NCI-H2196 (cell line): ENCODE data around the gene NUDT15.
A peak's percentile ranks its signal among the peaks of the same experiment; 100 is the strongest.
"Not testable (repeated sequence)": the region's sequence is repeated elsewhere in the genome, so short reads cannot be mapped to it uniquely, and the experiment has no call there.

Experiments used
- DNase-seq: peaks from one replicate; lab custom pipeline; 2025; ENCODE audit not compliant: unreplicated experiment; lab: John Stamatoyannopoulos, UW

Gene NUDT15

DNA sequence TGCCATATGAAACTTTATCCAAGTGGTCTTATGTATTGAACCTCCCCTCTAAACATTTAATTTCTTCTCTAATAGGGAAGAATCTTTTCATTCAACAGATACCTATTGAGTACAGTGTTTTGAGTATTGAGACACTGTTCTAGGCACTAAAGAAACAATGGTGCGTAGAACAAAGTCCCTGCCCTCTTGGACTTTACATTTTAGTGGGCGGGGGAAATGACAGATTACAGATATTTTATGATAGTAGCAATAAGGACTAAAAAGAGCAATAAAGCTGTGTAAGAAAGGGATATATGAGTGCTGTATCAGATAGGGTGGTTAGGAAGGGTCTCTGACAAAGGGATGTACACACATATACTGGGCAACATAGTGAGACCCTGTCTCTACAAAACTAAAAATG is 5.4 kb downstream of the NUDT15 start:
- no peak for DNase-seq

DNA sequence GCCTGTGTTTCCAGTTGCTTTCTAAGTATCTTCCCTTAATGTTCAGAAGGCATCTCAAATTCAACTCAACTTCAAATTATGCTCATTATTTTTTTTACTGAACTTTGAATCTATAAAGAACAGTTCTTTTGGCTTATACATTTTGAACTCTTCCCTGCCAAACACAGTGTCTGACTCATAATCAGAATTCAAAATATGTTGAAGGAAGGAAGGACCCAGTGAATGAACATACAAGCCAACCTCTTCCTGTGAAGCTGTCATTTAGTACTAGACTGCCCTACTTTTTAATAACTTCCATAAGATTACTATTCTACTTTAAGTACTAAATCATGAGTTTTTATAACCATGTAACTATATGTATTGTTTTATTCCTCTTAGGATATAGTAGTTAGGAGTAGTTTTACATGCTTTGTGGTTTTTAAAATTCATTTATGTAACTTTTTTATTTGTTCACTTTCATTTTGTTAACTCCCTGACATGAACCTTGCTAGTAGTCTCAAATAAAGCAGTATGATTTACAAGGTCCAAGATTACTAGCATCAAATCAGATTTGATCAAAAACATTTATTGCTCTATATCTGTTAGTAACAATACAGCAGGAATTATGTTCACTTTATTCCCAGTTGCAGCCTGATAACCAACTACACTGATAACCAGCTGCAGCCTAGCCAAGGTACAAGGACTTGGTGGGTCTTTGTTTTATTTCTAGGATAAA is 6.4 kb downstream of the NUDT15 start:
- DNase-seq = no peak

DNA sequence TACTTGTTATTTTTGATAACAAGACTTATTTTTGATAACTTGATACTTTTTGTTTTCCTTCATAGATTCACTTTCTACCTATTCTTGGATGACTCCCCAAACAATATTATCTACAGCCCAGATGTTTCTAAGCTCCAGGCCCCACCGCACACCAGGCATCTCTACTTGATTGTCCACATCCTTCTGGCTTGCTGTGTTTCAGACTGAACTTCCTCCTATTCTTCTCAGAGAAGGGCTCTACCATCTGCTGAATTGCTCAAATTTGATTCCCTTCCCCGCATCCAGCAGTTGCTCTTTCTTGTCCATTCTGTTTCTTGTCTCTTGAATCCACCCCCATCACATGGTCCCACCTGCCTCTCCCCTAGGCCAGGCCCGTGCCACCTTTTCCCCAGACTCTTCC is 13.0 kb downstream of the NUDT15 start:
- DNase-seq = no peak

DNA sequence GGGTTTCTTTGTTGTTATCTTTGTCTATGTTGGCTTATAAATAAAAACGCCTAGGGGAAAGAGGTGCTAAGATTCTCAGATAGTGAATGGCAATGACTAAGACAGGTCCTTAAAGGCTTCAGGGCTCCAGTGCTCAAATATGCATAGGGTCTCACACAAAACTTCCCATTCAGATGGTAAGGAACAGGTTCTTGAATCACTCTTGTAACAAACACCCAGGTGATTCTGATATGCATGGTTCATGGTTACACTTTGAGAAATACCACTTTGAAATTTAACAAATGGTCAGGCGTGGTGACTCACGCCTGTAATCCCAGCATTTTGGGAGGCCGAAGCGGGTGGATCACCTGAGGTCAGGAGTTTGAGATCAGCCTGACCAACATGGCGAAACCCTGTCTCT is 17.1 kb downstream of the NUDT15 start:
- no peak for DNase-seq

DNA sequence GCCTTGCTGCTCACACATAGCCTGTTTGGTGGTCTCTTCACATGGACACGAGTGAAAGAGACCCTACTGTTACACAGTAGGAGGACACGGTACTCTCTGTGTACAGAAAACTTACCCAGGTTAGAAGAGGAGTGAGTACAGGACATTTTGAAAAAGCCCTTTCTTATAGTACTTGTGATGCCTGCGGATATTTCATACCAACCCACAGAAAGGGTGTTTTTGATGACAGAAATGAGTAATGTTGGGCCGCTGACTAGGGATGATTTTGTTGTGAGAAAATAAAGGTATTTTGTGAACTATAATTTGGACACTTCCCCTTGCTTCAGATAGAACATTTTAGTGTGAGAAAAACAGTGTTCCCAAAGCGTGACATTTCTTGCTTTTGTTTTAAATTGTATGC is 18.2 kb downstream of the NUDT15 start:
- no peak for DNase-seq

DNA sequence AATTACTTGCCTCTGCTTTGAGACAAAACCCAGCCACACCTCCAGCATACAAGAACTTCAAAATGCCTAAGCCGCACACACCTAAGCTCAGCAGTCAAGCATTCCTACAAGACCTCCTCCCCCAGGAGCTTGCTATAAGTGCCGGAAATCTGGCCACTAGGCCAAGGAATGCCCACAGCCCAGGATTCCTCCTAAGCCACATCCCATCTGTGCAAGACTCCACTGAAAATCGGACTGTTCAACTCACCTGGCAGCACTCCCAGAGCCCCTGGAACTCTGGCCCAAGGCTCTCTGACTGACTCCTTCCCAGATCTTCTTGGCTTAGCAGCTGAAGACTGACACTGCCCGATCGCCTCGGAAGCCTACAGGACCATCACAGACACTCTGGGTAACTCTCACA is 21.0 kb downstream of the NUDT15 start:
- not testable (repeated sequence) for DNase-seq

DNA sequence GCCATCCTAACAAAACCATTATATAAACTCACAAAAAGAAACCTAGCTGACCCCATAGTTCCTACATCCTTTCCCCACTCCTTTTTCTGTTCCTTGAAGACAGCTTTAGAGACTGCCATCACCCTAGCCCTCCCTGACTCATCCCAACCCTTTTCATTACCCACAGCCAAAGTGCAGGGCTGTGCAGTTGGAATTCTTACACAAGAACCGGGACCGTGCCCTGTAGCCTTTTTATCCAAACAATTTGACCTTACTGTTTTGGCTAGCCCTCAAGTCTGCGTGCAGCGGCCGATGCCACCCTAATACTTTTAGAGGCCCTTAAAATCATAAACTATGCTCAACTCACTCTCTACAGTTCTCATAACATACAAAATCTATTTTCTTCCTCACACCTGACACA is 22.4 kb downstream of the NUDT15 start:
- DNase-seq = not testable (repeated sequence)

DNA sequence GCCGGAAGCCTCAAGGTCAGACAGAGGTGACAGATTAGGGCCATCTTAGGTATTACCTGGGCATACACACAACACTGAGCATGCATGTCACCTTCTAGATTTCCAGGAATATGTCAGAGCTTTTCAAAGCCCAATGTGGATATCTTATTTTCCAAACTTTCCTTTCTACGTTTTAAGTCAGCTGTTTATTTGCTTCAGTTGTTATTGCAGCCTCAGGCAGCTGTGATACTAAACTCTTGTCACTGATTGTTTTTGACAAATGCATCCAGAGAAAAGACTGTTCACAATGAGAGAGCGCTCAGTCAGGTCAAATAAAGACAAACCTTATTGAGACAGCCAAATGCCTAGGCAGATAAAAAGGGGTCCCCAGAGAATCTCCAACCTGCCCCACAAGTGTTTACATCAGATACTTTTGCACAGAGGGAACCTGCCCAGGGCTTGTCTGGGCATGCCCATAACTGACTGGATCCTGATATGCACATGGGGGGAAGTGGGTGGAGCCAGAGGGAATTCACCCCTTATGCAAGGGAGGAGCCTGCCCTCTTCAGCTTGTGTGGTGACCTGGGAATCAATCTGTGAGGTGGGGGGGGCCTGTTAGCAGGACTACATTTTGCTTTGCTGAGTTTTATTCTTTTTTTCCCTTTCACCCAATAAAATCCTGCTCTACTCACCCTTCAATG is 28.9 kb downstream of the NUDT15 start:
- no peak for DNase-seq

DNA sequence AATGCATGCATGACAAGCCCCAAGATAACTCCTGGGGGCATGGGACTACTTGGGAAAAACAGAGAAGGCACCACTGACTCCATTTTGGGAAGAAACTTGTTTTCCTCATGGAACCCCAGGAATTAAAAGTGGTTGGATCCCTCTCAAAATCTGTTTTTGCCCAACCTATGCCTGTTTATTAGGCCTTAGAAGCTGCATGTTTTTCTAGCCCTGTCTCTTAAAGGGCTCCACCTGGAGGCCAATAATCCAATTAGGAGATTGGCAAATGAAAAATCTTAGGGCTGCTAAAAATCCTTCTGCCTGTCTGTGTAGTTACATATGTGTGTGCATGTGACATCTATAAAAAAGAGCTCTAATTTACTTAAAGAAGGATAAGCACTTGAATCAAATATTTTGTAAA is 30.5 kb downstream of the NUDT15 start:
- no peak for DNase-seq

DNA sequence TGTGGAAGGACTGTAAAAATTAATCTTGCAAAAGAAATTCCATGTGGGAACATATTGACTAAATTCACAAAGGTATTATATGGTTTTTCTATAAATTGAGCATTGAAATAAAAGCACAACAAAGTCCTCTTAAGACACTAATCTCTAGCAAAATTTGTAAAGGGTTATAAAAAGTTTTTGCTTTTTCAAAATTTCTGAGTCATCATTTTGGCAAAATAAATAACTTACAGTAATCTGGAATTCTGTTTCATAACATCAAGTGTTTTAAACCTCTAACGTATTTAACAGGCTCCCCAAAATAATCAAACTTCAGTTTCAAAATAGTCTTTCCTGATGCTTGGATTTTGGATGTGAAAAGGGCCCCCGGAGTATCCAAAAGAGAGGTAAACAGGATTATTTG is 31.4 kb downstream of the NUDT15 start:
- no peak for DNase-seq

DNA sequence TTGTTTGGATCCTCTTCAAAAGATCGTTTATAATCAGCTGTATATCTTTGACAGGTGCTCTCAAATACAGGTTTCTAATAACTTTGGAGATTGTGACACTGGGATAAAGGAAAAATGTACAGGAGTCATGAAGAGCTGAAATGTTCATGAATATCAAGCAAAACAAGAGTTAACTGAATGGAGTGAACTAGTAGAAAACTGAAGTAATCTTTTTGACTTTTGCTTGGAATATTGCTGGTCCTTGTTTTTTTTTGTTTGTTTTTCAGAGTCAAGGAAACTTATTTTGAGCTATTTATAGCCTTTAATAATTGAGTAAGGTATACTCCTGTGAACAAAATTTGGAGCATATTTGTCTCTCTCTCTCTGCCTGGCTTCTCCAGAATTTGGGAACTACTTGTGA is 32.0 kb downstream of the NUDT15 start:
- no peak for DNase-seq

DNA sequence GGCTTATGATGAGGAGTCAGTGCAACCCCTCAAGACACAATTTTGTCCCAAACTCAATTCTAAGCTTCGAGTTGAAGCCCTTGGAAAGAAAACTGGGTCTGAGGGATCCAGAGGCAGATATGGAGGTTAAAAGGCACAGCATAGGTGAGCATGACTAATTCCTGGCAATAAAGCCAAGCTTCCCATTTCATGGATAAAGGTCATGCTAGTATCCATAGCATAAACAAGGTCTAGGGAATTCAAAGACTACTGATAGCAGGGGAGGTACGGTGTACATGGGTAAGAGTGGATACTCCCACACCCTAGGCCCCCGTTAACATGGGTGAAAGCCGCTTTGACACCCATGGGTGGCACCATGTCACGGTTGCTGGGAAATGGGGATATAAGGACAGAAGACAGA is 33.4 kb downstream of the NUDT15 start:
- DNase-seq = no peak

DNA sequence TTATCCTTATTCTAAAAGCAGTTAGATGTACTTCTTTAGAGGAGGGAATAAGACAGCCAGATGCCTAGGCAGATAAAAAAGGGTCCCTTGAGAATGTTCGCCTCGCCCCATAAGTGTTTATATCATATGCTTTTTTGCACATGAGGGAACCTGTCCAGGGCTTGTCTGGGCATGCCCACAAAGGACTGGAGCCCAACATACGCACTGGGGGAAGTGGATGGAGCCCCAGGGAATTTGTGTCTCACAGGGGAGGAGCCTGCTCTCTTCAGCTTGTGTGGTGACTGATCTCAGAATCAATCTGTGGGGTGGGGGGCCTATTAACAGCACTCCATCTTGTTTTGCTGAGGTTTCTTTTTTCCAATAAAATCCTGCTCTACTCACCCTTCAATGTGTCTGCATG is 34.8 kb downstream of the NUDT15 start:
- DNase-seq = no peak

DNA sequence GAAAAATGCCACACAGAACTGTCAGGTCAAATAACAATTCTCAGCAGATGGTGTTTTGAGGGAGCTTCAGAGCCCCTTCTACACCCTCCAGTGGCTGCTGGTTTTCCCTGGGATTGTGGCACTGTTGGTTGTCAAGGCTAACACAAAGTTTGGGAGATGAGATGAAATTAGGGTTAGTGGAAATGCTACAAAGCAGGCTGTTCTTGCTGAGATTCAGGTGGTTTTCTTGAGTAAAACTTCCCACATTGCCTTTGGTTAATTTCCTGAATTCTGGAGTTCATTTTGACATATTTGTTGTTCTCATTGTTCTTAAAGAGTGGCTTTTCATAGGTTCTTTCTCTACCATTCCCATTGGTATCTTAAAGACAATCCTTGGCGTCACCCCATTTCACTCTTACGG is 35.3 kb downstream of the NUDT15 start:
- DNase-seq = no peak

DNA sequence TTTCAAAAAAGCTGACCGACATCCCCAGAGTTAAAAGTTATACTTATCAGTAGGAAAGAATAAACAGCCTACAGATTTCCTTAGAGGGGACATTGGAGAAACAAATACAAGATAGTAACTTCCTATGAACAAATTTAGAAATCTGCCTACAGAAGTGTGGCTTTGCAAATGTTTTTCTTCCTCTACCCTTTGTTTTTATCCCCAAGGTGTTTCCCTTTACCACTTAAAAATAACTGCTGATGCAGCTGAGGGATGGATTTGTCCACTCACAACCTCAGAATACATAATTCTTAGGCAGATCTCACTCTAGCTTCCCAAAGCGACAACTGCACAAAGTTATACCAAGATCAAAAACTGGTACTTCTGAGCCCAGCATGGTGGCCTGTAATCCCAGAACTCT is 36.5 kb downstream of the NUDT15 start:
- DNase-seq = no peak

DNA sequence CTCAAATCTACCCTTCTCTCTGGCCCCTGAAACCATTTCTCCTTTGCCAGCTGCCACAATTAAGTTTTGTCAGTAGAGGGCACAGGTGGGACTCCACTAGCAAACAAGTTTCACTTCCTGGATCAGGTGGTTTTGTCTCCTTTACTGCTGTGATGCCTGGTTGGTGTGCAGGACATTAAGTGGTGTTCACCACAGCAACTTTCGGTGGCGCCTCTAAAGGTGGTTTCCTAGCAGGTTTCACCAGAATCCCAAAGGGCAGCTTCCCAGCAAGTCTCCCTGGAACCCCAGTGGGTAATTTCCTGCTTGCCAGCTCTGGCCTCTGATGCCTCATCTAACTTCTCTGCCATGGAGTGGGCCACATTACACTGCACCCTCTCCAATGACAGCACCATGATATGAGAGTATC is 40.7 kb downstream of the NUDT15 start:
- no peak for DNase-seq

DNA sequence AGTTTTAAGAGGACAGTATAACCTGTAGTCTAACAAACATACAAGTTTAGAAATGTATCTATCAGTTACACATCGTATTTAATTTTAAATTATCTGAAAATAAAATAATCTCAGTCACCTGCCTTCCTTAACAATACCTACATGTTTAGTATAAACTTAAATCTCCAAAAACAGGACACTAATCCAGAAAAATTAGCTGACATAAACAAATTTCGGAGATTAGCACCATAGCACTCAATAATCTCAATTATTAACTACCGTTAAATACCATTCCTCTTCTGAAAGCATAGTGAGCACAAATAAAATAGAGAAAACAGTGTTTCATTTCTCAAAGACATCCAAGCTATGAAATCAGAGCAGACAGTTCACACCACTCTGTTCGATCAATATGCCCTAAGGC is 44.2 kb downstream of the NUDT15 start:
- no peak for DNase-seq

DNA sequence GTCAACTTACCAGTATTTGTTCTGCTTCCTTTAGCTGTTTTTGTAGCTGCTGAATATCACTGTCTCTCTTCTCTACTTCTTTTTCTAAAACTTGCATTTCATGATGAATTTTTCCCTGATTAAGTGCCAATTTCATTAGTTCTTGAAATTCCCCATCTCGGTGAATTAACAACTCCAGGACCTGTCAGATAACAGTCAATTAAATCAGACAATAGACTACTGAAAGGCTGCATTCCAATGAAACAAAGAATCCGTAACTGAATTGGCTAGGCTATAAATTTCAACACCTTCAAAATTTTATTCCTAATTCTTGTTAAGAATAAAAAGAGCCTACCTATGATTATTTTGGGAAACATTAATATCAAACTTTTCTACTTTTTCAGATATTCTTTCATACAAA is 48.7 kb downstream of the NUDT15 start:
- DNase-seq = no peak

DNA sequence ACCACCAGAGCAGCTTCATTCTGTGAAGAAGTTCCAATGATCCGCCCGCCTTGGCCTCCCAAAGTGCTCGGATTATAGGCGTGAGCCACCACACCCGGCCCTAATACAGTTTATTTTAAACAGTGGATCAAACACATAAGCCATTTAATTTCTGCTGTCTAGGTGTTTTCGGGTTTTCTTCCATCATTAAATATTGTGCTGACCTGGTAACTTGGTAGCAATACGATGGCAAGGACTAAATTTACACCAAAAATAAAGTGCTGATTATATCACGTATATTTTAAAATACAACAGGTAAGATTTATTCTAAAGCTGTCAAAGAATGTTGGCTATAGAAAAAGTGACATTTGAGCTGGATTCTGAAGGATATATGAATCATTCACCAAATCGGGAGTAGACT is 56.1 kb downstream of the NUDT15 start:
- no peak for DNase-seq

DNA sequence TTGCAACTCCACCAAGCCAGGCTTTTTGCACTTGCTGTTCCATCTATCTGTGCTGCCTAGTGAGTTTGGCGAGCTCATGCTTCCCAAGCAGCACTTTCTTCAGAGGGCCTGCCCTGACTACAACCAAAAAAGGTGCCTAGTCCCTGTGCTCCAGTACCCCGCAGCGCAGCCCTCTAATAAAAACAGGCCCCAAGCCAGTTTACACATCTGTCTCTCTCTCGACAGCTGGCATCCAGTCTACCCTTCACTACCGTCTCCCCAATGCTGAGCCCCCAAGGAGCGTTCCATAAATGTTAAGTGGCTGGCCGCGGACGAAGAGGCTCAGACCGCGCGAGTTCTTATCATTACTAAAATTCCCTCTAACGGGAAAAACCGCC is 56.9 kb downstream of the NUDT15 start:
- no peak for DNase-seq

DNA sequence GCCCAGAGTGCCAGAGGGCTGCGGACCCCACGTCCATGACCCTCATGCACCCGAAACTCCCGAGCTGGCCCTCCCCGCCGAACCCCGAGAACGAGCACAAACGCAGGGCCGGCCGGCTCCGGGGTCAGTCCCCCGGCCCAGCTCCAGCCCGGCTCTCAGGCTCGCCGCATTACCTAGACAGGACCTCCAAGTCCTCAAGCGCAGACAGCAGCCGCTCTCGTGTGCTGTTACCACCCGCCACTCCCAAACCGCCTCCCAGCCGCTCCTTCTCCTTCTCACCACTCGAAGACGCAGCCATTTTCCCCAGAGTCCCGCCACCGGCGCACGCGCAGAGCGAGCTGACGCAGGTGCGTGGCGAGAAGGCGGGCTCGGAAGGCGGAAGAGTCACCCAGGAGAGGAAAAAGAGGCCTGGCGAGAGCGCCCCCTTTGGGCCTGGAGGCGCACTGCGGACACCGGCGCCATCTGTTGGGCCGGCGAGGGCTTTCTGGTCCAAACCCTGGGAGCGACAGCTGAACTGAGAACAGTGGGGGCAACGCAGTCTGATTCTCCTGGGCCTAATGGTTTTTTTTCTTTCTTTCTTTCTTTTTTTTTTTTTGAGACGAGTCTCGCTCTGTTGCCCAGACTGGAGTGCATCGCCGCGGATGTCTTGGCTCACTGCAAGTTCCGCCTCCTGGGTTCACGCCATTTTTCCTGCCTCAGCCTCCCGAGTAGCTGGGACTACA is 57.4 kb downstream of the NUDT15 start, which contains the start of gene MED4:
Gene MED4, minus strand, starts transcription at position 324 of the 722 bp plus-strand sequence. Its CDS starts 26 bp downstream, at position 298.
- peak; percentile 79 for DNase-seq

DNA sequence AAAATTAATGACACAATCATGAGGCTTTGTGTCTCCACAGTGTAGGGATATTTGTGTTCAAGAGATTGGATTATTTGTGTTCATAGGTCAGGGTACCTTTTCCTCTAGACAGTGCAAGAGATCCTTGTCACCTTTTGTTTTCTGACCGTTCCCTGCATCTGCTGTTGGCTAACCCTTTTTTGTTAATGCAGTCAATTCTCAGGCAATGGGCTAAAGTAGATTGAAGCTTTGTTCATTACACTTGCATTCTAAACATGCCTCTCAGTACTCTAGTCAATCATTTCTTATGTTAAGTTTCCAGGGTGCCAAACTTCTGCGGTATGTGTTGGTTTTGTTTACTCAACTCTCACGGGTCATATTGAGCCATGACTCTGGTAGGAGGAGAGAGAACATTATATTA is 59.1 kb downstream of the NUDT15 start:
- DNase-seq = no peak
